ENCODE results near the gene ERICH6.

ERICH6 gene

DNA sequence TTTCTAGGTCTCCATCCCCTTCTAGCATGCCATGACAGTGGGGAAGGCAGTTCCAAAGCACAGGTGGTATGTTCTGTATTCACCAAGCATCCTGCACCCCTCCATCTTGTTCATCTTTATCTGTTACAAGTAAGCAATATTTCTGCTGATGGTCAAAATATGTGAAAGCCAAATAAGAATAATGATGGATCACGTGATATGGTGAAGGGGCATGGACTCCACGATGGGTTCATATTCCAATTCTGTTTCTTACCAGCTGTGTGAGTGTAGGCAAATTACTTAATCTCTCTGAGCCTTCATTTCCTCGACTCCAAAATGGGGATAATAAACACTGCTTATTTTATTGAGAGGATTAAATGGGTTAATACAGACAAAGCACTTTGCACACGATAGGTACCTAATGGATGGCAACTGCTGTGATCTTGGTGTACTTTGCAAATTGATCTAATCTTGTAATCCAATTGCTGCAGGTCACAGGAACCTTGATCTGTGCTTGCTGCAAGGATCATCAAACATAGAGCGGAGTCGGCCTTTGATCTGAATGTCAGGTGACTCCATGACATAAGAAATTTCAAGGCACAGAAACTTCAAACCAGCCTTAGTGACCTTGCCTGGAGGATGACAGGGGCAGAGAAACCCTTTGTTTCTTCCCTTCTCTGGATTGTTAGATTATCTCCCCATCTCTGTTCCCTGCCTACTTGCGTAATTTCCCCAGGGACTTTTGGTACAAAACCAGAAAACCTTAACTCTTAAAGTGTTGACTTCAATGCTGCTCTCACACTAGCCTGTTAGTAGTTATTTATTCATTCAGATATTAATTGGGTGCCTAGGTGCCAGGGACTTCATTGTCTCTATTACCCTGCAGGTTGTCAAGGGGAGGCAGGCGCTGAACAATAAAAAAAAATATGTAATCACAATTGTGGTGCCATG is 33.4 kb upstream of the ERICH6 start:
- H4K20me1 ChIP-seq (ENCODE audit: low read depth, low read length), result no peaks in the 10 kb centered on the region
- no peak overlapping the region for H3K9ac ChIP-seq (ENCODE audit: low read length)
- no peak overlapping the region for H3K4me3 ChIP-seq (ENCODE audit: insufficient read depth, low read length, poor library complexity, severe bottlenecking)
- peaks cover 9% of the 10 kb centered on the region; the same call in 1 of the 2 replicates for H3F3A ChIP-seq (ENCODE audit: insufficient read depth)
- no peaks in the 10 kb centered on the region for H3K36me3 ChIP-seq (ENCODE audit: low read length)
- no peak overlapping the region for H3K4me2 ChIP-seq (ENCODE audit: low read depth, low read length, poor library complexity, severe bottlenecking)
- no peak overlapping the region for H3K27ac ChIP-seq (ENCODE audit: low read depth, low read length)
- TF ChIP-seq, protein P1, sequence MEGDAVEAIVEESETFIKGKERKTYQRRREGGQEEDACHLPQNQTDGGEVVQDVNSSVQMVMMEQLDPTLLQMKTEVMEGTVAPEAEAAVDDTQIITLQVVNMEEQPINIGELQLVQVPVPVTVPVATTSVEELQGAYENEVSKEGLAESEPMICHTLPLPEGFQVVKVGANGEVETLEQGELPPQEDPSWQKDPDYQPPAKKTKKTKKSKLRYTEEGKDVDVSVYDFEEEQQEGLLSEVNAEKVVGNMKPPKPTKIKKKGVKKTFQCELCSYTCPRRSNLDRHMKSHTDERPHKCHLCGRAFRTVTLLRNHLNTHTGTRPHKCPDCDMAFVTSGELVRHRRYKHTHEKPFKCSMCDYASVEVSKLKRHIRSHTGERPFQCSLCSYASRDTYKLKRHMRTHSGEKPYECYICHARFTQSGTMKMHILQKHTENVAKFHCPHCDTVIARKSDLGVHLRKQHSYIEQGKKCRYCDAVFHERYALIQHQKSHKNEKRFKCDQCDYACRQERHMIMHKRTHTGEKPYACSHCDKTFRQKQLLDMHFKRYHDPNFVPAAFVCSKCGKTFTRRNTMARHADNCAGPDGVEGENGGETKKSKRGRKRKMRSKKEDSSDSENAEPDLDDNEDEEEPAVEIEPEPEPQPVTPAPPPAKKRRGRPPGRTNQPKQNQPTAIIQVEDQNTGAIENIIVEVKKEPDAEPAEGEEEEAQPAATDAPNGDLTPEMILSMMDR (IDR thresholded peaks at IDR 0.05; ENCODE audit: insufficient read depth, low read length, poor library complexity, severe bottlenecking), result no peak
- no peak for TF ChIP-seq EZH2phosphoT487 (conservative IDR thresholded peaks at IDR 0.05; ENCODE audit: low read length)
- no peaks in the 10 kb centered on the region for H3K27me3 ChIP-seq (ENCODE audit: low read length)
- no peaks in the 10 kb centered on the region for H3K9me3 ChIP-seq (ENCODE audit: insufficient read depth, low read length)
- no peak overlapping the region for H2AFZ ChIP-seq (ENCODE audit: low read depth, low read length, severe bottlenecking)
- no peaks in the 10 kb centered on the region for H3K9me2 ChIP-seq (replicated peaks; ENCODE audit: insufficient read depth, low read length)
- no peaks in the 10 kb centered on the region for H3K79me2 ChIP-seq (ENCODE audit: insufficient read depth, low read length)

DNA sequence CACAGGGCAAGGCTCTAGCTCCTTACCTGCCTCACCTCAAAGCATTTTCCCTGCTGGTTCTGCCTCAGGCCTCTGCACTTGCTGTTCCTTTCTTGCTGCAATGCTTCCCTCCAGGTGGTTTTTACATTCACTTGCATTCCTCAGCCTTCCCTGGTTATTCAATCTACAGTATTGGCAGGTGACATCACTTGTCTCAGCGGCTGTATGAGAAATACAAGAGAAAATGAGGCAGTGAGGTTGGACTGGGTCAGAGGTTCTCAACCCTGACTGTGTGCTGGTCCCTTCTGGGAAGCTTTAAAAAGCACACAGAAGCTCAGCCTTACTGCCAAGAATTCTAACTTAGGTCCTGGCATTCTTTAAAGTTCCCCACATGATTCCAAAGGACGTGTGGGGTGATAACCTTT is 32.6 kb upstream of the ERICH6 start:
- H3K9ac ChIP-seq (ENCODE audit: low read length), result no peak overlapping the region
- H3K79me2 ChIP-seq (ENCODE audit: insufficient read depth, low read length), result no peaks in the 10 kb centered on the region
- H3F3A ChIP-seq (ENCODE audit: insufficient read depth), result peaks cover 9% of the 10 kb centered on the region; the same call in 1 of the 2 replicates
- no peaks in the 10 kb centered on the region for H3K36me3 ChIP-seq (ENCODE audit: low read length)
- H3K27me3 ChIP-seq (ENCODE audit: low read length), result no peaks in the 10 kb centered on the region
- H3K9me3 ChIP-seq (ENCODE audit: insufficient read depth, low read length), result no peaks in the 10 kb centered on the region
- TF ChIP-seq EZH2phosphoT487 (conservative IDR thresholded peaks at IDR 0.05; ENCODE audit: low read length), result no peak
- TF ChIP-seq, protein P1 (IDR thresholded peaks at IDR 0.05; ENCODE audit: insufficient read depth, low read length, poor library complexity, severe bottlenecking), result no peak
- no peak overlapping the region for H3K27ac ChIP-seq (ENCODE audit: low read depth, low read length)
- no peak overlapping the region for H2AFZ ChIP-seq (ENCODE audit: low read depth, low read length, severe bottlenecking)
- no peaks in the 10 kb centered on the region for H3K9me2 ChIP-seq (replicated peaks; ENCODE audit: insufficient read depth, low read length)
- H3K4me3 ChIP-seq (ENCODE audit: insufficient read depth, low read length, poor library complexity, severe bottlenecking), result no peak overlapping the region
- no peak overlapping the region for H3K4me2 ChIP-seq (ENCODE audit: low read depth, low read length, poor library complexity, severe bottlenecking)
- no peaks in the 10 kb centered on the region for H4K20me1 ChIP-seq (ENCODE audit: low read depth, low read length)

DNA sequence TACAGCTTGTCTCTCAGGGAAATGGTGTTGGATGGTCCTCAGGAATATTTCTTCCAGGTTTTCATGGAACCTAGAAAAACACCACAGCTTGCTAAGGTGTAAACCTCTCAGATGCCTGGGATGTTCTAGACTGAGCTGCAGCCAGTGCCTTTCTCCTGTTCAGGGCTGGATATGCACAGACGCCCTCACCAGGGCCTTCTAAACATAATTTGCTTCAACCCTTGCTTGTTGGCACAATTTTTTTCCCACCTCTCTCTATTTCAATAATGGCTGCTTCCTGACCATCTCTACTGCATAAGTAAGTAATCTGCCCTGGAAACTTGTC is 31.0 kb upstream of the ERICH6 start:
- Histone ChIP-seq H2AFZ (ENCODE audit: low read depth, low read length, severe bottlenecking) (no peak overlapping the region), H3K9me3 (ENCODE audit: insufficient read depth, low read length) (no peaks in the 10 kb centered on the region), H3F3A (ENCODE audit: insufficient read depth) (peaks cover 2% of the 10 kb centered on the region; the same call in 1 of the 2 replicates), H3K4me2 (ENCODE audit: low read depth, low read length, poor library complexity, severe bottlenecking) (no peak overlapping the region), H3K27ac (ENCODE audit: low read depth, low read length) (no peak overlapping the region), H3K36me3 (ENCODE audit: low read length) (no peaks in the 10 kb centered on the region), H3K9ac (ENCODE audit: low read length) (no peak overlapping the region), H4K20me1 (ENCODE audit: low read depth, low read length) (no peaks in the 10 kb centered on the region), H3K79me2 (ENCODE audit: insufficient read depth, low read length) (no peaks in the 10 kb centered on the region), H3K4me3 (ENCODE audit: insufficient read depth, low read length, poor library complexity, severe bottlenecking) (no peak overlapping the region), H3K27me3 (ENCODE audit: low read length) (no peaks in the 10 kb centered on the region), H3K9me2 (replicated peaks; ENCODE audit: insufficient read depth, low read length) (no peaks in the 10 kb centered on the region)
- TF ChIP-seq, protein P1 (IDR thresholded peaks at IDR 0.05; ENCODE audit: insufficient read depth, low read length, poor library complexity, severe bottlenecking), result no peak
- no peak for TF ChIP-seq EZH2phosphoT487 (conservative IDR thresholded peaks at IDR 0.05; ENCODE audit: low read length)

All from SU-DHL-6 (cell line).